NCI-H748 treated with DMSO at 0.1 percent for 48 hours (cell line): ENCODE data around the gene HDAC4.
"Not testable (repeated sequence)": the region's sequence is repeated elsewhere in the genome, so short reads cannot be mapped to it uniquely, and the experiment has no call there.

Source experiments
- DNase-seq: peaks from one replicate; lab custom pipeline; 2025; lab: John Stamatoyannopoulos, UW

HDAC4 gene

DNA sequence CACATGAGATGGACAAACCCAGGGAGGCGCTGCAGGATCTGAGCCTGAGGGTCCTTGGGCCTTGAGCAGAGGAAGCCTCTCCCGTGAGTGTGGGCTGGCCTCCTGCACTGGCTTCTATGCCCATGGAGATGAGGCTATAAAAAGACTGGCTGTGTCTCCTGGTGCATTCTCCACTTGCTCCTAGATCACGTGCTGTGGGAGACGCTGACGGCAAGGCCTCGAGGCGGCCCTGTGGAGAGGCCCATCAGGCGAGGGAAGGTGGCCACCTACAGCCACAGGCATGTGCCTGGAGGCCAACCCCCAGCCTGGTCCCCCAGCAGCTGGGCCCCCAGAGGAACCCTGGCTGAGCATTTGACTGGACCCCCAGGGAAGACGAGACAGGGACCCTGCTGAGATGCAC, 354.0 kb downstream of the HDAC4 start:
- no peak for DNase-seq

DNA sequence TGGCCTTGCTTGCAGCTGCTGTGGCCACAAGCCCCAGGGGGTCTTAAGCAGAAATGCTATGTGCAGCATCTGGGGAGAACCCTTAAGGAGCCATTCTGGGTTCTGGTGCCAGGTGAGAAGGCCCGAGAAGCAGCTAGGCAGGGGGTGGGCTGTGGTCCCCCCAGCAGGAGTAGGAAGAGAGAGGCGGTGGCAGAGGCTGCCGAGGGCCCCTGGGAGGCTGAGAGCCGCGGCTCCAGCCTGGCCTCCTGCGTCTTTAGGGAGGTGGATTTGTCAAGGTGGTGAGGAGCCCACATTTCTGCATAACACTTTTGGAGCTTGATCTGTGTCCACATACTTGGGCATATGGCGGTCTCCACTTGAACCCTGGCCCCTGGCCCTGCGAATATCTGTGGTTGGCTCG, 356.5 kb downstream of the HDAC4 start:
- no peak for DNase-seq

DNA sequence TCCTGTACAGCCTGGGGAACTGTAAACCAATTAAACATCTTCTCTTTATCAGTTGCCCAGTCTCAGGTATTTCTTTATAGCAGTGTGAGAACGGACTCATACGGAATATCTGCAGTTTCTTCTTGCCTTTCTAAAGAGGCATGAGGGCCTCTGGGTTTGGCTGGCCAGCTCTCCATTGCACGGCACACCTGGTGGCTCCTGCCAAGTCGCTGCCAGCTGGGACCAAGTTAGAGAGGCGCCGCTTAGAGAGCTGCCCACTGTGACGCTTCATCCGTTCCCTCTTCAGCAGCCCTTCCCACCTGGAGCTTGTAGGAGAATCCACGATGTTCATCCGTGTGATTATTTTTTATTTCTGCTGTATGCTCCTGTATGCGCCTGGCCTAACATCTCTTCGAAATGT, 357.5 kb downstream of the HDAC4 start:
- DNase-seq: no peak

DNA sequence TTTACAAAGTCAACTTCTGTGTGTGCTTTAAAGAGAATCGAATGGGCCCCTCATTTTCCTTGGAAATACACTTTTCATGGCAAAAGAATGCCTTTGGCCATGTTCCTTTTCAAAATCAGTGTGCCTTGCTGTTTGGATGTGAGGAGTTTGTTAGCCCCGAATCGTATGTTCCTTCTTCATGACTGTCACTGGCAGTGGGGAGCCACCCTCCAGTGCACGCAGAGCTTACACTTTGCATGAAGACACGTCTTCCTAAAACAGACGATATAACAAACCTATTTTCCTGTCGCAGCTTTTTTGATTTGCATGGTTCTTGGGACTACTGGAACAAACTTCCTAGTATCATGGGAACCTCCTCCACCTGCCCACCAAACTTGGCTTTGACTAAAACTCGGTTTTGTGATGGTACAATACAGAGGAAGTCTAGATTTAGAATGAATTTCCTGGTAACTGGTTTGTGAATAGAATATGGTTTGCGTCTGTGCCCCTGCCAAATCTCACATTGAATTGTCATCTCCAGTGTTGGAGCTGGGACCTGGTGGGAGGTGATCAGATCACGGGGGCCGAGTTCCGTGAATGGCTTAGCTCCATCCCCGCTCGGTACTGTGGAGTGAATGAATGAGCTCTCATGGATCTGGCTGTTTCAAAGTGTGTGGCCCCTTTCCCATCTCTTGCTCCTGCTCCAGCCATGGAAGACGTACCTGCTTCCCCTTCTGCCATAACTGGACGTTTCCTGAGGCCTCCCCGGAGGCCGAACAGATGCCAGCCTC, 358.1 kb downstream of the HDAC4 start:
- DNase-seq: no peak

DNA sequence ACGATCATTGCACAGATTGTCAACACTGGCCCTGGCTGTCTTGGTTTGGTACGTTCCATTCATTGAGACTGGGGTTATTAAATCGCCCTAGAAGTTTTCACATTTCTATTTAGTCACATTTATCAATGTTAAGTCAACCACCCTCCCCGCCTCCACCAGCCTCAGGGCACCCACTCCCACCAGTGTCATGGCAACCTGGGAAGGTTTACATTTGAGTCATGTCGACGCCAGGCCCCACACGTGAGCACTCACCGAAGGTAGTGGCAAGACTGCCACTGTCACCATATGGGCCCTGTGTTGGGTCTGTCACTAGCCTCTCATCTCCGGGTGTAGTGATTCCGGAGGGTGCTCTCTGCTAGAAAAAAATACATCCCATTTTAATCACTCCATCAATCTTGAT, 358.8 kb downstream of the HDAC4 start:
- no peak for DNase-seq

DNA sequence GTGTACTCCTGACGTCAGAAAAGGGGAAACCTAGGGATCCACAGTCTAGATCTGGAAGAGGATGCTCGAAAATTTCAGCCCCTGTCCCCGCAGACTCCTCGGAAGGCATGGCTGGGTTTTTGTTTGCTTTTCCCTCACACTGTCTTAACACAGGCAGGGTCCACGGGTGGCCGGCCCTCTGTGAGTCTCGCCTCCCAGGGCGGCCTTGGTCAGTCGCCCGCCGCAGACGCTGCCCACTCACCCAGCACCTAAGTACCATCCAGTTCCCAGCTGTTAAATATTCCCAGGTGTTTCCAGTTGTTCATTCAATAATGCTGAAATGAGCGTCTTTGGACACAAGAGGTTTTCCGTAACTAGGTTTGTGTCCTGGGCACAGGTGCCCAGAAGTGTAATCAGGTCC, 359.8 kb downstream of the HDAC4 start:
- DNase-seq: no peak

DNA sequence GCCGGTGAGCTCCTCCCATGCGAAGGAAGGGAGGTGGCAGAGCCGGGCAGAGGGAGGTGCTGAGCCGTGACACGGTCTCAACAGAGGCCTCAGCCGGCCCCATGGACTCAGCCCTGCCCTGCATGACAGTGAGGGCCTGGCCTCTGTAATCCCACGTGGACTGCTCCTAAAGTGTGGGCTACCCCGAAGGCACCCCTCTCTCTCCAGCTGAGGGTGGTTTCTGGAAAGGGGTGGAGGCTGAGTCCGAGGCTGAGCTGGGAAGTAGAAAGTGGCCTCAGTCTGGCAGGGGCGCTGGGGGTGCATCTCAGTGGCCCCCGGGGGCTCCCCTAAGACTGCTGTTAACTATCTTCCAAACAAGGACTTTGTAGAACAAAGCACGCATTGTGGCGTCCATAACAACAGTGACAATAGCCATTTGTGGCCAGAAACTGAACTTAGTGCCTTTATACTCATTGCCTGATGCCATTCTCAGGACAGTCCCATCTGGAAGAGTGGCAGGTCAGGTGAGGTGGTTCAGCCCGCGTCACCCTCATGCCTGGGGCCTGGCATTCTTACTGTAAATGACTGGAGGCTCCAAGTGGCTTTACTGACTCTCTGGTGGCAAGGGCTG, 360.6 kb downstream of the HDAC4 start:
- no peak for DNase-seq

DNA sequence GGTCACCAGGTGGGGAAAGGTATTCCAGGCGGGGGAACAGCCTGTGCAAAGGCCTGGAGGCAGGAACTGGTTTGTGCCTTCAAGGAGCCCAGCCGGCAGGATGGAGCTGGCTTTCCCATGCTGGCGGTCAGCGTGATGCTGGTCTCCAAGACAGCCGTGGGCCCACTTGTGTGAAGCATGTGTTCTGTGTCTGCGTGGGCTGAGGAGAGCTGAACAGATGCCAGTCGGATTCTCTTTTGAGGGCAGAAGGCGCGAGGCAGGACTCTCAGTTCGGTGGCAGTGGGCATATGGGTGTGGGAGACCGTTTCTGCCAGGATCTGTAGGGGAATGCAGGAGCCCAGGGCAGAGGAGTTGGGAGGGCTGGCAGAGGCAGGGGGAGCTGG, 361.4 kb downstream of the HDAC4 start:
- no peak for DNase-seq

DNA sequence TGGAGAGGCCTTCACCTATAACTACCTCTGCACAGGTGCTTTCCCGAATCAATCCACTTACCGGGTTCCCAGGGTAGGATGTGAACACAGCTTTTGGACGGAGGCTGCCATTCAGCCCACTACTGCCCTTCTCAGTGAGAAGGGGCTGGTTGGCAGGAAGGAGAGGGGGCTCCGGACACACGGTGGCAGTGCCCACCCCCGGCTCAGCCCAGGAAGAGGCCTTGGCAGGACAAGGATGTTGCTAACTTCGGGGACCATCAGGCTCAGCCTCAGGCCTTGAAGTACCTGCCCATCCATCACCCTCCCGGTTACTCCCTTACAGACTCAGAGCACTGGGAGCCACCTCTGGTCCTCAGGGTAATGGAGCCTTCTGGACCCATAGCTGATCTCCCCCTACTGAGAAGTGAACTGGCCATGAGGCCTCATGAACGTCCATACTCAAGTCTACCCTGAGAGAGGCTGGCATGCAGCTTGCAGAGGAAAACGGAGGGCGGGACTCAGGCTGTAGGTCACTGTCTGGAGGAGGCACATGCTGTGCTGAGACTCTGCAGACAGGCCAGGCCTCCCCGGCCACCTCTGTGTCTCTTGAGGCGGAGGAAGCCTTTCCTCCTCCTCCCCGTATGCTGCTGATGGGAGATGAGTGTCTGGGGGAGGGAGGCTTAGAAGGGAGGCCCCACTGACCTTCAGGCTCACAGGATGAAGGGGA, 361.9 kb downstream of the HDAC4 start:
- no peak for DNase-seq

DNA sequence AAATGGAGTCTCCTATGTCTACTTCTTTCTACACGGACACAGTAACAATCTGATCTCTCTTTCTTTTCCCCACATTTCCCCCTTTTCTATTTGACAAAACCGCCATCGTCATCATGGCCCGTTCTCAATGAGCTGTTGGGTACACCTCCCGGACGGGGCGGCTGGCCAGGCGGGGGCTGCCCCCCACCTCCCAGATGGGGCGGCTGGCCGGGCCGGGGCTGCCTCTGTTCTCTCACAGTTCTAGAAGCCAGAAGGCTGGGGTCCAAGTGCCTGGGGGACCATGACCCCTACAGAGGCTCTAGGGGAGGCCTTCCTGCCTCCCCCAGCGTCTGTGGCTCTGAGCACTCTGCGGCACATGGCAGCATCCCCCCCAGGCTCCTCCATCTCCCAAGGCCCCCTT, 362.5 kb downstream of the HDAC4 start:
- not testable (repeated sequence) for DNase-seq

DNA sequence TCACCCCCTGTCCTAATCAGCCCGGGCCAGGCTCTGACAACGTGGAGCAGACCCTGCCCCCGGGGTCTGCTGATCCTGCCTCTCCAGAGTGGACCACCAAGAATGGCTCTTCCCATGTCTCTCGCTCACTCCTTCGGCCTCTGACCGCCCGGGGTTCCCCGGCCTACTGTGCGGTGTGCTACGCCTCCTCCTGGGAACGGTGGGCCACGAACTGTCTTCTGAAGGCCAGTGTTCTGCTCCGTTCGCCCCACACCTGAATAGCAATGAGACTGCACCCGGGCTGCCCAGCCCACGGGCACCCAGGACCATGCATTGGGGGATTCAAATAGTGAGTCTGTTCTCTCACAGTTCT, 363.3 kb downstream of the HDAC4 start:
- no peak for DNase-seq

DNA sequence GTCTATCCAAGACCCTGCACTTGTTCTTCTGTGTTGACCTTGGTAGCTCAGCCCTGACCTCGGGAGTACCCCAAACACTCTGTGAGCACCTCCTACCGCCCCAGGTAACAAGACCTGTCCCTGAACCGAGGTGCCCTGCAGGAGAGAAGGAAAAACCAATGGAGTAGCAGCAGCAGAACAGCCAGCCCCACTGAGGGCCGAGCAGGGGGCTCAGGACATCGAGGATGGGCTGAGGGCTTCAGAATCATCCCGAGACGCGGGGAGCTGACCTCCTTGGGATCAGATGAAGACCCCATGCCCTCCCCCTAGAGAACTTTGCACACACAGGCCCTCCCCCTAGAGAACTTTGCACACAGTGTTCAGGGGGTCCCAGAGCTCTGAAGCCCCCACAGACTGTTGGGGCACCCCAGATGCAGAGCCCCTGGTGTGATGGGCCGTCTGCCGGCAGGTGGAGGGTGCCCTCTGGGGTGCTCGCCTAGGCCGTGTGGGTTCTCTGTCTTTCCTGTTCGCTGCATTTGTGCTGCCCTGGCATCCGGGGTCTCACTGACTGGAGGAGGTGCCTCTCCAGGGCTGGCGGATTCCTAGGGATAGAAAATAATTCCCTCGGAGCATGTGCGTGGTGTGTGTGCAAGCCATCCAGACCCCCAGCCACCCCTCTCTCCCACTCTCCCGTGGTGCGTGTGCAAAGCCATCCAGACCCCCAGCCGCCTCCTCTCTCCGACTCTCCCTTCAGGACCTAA, 363.8 kb downstream of the HDAC4 start:
- no peak for DNase-seq

DNA sequence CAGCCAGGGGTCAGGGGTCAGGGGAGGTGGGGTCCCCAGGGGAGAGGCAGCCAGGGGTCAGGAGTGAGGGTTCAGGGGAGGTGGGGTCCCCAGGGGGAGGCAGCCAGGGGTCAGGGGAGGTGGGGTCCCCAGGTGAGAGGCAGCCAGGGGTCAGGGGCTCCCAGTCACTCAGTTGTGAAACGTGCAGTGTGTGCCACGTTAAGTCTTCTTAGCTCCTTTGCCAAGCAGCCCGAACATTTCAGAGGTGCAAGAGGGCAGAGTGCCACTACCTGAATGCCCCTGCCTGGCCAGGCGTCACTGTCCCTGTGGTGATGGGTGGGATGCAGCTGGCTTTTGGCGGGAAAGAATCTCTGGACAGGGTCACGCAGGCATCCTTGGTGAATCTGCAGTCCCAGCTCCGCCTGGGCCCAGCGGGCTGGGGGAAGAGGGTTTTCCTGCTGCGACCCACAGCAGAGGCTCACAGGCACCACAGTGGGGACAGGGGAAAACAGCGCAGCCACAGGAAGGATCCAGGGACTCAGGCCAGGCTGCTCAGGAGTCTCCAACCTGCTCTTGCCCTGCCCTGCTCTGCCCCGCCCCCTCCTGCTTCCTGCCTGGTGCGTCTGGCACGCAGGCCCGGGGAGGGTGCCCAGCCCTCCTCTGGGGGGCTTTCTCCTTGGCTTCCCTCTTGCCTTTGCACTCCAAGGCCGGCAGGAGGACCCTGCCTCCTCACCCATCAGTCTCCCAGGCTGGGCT, 364.7 kb downstream of the HDAC4 start:
- no peak for DNase-seq

DNA sequence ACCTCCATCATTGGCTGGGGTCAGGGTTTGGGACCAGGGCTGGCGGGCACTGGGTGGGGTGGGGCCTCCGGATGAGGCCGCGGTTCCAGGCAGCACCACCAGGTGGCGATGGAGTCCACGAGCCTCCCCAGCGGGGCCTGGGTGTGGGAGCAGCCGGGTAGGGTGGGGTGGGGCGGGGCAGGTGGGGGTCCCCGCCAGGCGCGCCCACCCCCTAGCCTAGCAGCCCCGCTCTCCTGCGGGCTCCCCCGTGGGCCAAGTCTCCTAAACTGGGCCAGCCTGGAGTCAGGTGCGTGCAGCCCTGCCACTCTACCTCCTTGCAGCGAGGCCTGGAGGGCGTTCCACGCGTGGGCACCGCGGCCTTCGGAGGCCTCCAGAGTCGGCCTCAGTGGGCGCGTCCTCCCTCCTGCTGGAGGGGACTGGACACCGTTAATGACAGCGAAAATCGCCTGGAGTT, 365.4 kb downstream of the HDAC4 start:
- no peak for DNase-seq

DNA sequence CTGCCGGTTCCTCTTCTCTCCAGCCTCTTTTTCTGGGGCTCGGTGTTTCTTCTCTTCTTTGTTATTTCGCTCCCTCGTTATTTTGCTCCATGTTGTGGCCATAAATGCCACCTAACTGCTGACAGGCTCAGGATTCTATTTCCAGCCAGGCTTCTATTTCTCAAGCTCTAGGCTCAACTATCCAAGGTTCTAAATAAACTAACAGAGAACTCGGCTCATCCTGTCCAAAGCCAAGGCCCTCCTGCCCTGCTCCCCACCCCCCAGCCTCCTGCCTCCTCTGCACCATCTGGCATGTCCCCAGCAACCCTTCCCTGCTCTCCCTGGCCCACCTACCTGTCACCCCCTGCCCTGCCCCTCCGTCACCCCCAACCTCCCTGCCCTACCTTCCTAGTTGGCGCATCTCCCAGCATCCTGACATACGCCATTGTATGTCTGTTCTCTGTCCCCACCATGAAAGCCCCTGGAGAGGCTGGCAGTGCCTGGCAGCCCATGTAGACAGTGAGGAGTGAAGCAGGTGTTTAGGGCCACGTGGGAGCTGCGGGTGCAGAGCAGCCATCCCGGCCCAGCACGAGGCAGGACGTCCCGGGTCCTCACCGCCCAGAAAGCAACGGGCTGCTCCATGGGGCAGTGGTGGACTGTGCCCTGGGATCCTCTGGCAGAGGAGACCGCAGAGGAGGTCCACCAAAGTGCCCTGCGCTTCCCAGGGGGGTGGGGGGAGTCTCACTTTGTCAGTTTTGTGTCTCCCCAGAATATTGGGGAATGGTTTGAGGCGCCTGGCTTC, 366.1 kb downstream of the HDAC4 start:
- DNase-seq: no peak

DNA sequence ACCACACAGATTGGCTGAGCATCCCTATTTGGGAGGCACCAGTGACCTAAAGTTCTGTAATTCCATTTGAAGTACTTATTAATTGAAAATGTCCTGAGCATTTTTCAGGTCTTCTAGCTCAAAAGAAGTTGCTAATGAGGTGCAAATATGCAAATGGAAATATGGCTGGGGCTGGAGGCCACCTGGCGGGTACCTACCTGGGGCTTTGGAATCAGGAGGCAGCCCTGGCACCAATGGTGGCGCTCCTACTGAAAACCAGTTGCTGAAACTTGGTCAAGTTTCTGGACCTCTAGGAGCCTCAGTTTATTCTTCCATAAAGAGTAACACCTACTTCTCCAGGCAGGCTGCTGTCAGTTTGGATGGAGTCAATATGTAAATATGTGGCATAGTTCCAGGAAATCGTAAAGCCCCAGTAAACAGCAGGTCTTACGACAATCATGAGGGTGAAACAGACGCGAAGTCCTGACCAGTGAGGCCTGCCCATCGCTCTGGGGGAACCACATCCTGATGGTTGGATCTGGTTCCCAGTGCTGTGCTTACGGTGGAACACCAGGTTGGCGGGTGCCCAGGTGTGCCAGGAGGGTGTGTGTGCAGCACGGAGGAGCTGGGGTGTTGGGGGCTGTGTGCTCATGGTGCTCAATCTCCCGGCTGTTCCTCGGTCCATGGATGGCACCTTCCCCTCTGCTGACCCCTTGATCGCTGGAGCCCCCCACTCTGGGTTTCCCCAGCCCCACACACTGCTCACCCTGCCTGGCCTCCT, 366.8 kb downstream of the HDAC4 start:
- no peak for DNase-seq

DNA sequence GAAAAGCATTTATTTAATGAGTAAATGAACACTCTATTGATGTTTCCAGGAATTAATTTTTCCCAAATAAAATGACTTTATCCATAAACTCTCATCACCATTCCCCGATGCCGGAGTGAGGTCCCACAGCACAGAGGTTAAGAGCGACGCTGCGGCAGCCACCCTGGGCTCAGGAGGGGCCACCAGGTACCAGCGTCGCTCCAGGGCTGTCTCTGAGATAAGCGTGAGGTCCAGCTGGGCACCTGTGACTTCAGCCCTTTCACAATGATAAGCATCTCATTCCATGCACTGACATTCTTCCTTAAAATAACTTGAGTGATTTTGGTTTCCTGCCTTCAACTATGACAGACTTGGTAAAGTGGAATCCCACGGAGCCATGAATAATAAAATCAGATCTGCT, 370.9 kb downstream of the HDAC4 start:
- DNase-seq: no peak

DNA sequence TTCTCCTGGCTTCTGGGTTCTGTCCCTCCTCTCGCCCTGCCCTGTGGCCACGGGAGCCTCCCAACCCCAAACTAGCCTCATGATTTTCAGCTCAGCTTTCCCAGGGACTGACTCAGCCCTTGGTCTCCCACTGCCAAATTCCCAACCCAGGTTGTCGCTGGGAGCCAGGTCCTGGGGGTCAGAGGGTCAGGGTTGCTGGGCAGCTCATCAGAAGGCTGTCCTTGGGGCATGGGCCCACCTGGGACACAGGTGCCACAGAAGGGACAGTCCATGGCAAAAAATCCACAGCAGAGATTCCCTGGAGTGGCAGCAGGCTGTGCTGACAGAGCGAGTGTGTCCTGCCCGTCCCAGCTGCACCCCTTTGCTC, 372.6 kb downstream of the HDAC4 start:
- no peak for DNase-seq

DNA sequence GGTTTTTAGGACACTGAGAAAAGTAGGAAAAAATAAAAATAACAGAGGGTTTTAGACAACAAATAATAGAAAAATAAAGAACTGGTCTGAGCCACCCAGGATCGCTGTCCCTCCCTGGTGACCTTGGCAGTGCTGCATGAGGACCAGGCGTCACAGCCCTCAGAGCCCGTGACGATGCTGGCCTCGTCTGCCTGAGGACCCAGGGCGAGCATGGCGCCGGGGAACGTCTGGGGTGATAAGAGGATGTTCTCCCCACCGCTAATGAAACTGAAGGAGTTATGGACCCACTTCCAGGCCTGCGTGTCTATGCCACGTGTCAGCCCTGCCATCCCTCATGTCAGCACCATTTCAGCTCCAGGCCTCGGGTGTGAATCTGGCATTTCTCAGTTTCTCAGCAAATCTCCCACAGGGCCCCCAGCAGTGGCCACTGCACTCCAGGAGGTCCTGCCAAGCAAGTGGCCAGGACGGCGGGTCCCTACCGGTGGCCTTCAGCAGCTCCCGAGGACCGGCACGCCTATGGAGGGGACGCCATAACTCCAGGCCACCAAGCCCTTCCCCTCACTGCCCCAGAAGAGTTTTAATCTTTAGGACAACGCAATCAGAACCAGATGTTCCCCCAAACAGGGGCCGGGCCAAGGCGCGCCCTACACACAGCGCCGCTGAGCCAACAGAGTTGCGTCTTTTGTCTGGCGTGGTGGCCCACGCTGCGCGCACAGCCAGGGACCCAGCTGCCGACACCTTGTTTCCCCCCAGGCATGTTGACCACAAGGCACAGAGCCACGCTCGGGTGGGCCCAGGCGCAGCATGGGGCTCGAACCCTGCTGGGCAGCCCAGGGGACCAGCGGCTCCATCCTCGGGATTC, 373.2 kb downstream of the HDAC4 start:
- no peak for DNase-seq
